H9 (cell line): ENCODE measurements around the gene CCDC85B. TPM values are rescaled to one million over a fixed set of nuclear protein-coding genes. Genes with fewer than 3 reads are reported as not detected.
A peak's percentile ranks its signal among the peaks of the same experiment; 100 is the strongest.

Source experiments
- DNase-seq: peaks from one replicate; pipeline ENCODE4 v3.0.0-alpha.2; 2017
- H2AFZ ChIP-seq: one replicate; pipeline ENCODE4 v1.6.1; 2013; ENCODE audit warnings: mild to moderate bottlenecking, low read length, control low read depth, moderate library complexity
- H2AK5ac ChIP-seq: 2 replicates; pipeline ENCODE4 v1.6.1; 2013; ENCODE audit warnings: low read length, control low read depth, mixed read lengths; ENCODE audit not compliant: insufficient read length
- H2BK120ac ChIP-seq: one replicate; pipeline ENCODE4 v1.6.1; 2013; ENCODE audit warnings: low read depth, mild to moderate bottlenecking, low read length, control low read depth, inconsistent platforms; ENCODE audit not compliant: poor library complexity, severe bottlenecking
- H2BK12ac ChIP-seq: 2 replicates; pipeline ENCODE4 v1.6.1; 2013; ENCODE audit warnings: low read length, control low read depth, mixed read lengths, low read depth; ENCODE audit not compliant: insufficient read length
- H2BK15ac ChIP-seq: 2 replicates; pipeline ENCODE4 v1.6.1; 2013; ENCODE audit warnings: low read depth, low read length, control low read depth
- H2BK20ac ChIP-seq: one replicate; pipeline ENCODE4 v1.6.1; 2013; ENCODE audit warnings: low read depth, mild to moderate bottlenecking, low read length, control low read depth, inconsistent platforms; ENCODE audit not compliant: poor library complexity, severe bottlenecking
- H2BK5ac ChIP-seq: 2 replicates; pipeline ENCODE4 v1.6.1; 2013; ENCODE audit warnings: low read length, control low read depth, mixed read lengths; ENCODE audit not compliant: insufficient read length
- H3K14ac ChIP-seq: 2 replicates; pipeline ENCODE4 v1.6.1; 2013; ENCODE audit warnings: low read length, control low read depth; ENCODE audit not compliant: insufficient read depth
- H3K18ac ChIP-seq: 2 replicates; pipeline ENCODE4 v1.6.1; 2013; ENCODE audit warnings: low read depth, mild to moderate bottlenecking, mixed read lengths, low read length, control low read depth; ENCODE audit not compliant: insufficient read length
- H3K23ac ChIP-seq: 2 replicates; pipeline ENCODE4 v1.6.1; 2013; ENCODE audit warnings: low read length, control low read depth, mixed read lengths, low read depth; ENCODE audit not compliant: insufficient read length
- H3K23me2 ChIP-seq: 2 replicates; pipeline ENCODE4 v1.6.1; 2013; ENCODE audit warnings: low read depth, mild to moderate bottlenecking, mixed read lengths, low read length, control low read depth; ENCODE audit not compliant: insufficient read length, poor library complexity, severe bottlenecking
- H3K27ac ChIP-seq: 2 replicates; pipeline ENCODE4 v1.5.1; 2013; ENCODE audit warnings: low read length, control low read depth, mixed read lengths, low read depth; ENCODE audit not compliant: insufficient read length
- H3K27me3 ChIP-seq: 2 replicates; pipeline ENCODE4 v1.6.1; 2013; ENCODE audit warnings: low read length, control low read depth, inconsistent platforms; ENCODE audit not compliant: insufficient read depth
- H3K4ac ChIP-seq: 2 replicates; pipeline ENCODE4 v1.6.1; 2013; ENCODE audit warnings: low read depth, mild to moderate bottlenecking, control low read depth, inconsistent platforms, low read length, moderate library complexity
- H3K4me1 ChIP-seq: 2 replicates; pipeline ENCODE4 v1.6.1; 2013; ENCODE audit warnings: low read length, control low read depth, inconsistent platforms; ENCODE audit not compliant: insufficient read depth
- H3K4me2 ChIP-seq: 2 replicates; pipeline ENCODE4 v1.6.1; 2013; ENCODE audit warnings: low read length, control low read depth, mixed read lengths; ENCODE audit not compliant: insufficient read length, insufficient read depth
- H3K56ac ChIP-seq: 2 replicates; pipeline ENCODE4 v1.6.1; 2013; ENCODE audit warnings: low read depth, mild to moderate bottlenecking, mixed read lengths, low read length, control low read depth; ENCODE audit not compliant: insufficient read length
- H3K79me1 ChIP-seq: 2 replicates; pipeline ENCODE4 v1.6.1; 2013; ENCODE audit warnings: low read depth, mild to moderate bottlenecking, moderate library complexity, low read length, control low read depth, inconsistent platforms; ENCODE audit not compliant: insufficient read depth, poor library complexity, severe bottlenecking
- H3K79me2 ChIP-seq: 2 replicates; pipeline ENCODE4 v1.6.1; 2013; ENCODE audit warnings: low read length, control low read depth, inconsistent platforms; ENCODE audit not compliant: insufficient read depth
- H3K9ac ChIP-seq: 2 replicates; pipeline ENCODE4 v1.6.1; 2013; ENCODE audit warnings: low read length, control low read depth, mixed read lengths; ENCODE audit not compliant: insufficient read length; ENCODE audit errors: extremely low read depth
- H3K9me3 ChIP-seq: one replicate; pipeline ENCODE4 v1.6.1; 2013; ENCODE audit warnings: low read depth, low read length, inconsistent platforms; ENCODE audit not compliant: control insufficient read depth
- H3T11ph ChIP-seq: one replicate; pipeline ENCODE4 v1.6.1; 2013; ENCODE audit warnings: mild to moderate bottlenecking, low read length, control low read depth, inconsistent platforms
- H4K20me1 ChIP-seq: one replicate; pipeline ENCODE4 v1.6.1; 2013; ENCODE audit not compliant: control insufficient read depth, insufficient read length, insufficient read depth
- H4K5ac ChIP-seq: 2 replicates; pipeline ENCODE4 v1.6.1; 2013; ENCODE audit warnings: low read depth, mild to moderate bottlenecking, mixed read lengths, low read length, control low read depth; ENCODE audit not compliant: insufficient read length
- H4K8ac ChIP-seq: replicated peaks from 2 replicates; pipeline ENCODE4 v1.6.1; 2013; ENCODE audit warnings: low read length, control low read depth, mixed read lengths, low read depth; ENCODE audit not compliant: insufficient read length
- H4K91ac ChIP-seq: 2 replicates; pipeline ENCODE4 v1.6.1; 2013; ENCODE audit warnings: low read depth, mild to moderate bottlenecking, moderate library complexity, mixed read lengths, low read length, control low read depth; ENCODE audit not compliant: insufficient read length
- H3K27ac Mint-ChIP-seq, 3 experiments: 2 replicates in 2 of 3; 3 replicates in 1 of 3; pipeline ENCODE4 v1.8.0; 2020 to 2021; ENCODE audit warnings: mixed read lengths in 3 of 3, mild to moderate bottlenecking in 1 of 3, moderate library complexity in 1 of 3
- H3K27me3 Mint-ChIP-seq: 2 replicates; pipeline ENCODE4 v1.8.0; 2021; ENCODE audit warnings: low read depth, mild to moderate bottlenecking, moderate library complexity, mixed read lengths
- H3K36me3 Mint-ChIP-seq, 3 experiments: 2 replicates in 2 of 3; 3 replicates in 1 of 3; pipeline ENCODE4 v1.8.0; 2020 to 2021; ENCODE audit warnings: low read depth in 3 of 3, mixed read lengths in 3 of 3; ENCODE audit not compliant: insufficient read depth in 1 of 3
- H3K4me1 Mint-ChIP-seq, 2 experiments: 2 replicates each; pipeline ENCODE4 v1.8.0; 2020; ENCODE audit warnings: mixed read lengths in 2 of 2
- H3K4me3 Mint-ChIP-seq, 2 experiments: 2 replicates in 1 of 2; 3 replicates in 1 of 2; pipeline ENCODE4 v1.8.0; 2020 to 2021; ENCODE audit warnings: mild to moderate bottlenecking in 2 of 2, mixed read lengths in 2 of 2, moderate library complexity in 1 of 2
- H3K9me3 Mint-ChIP-seq, 2 experiments: 2 replicates in 1 of 2; 3 replicates in 1 of 2; pipeline ENCODE4 v1.8.0; 2020; ENCODE audit warnings: mild to moderate bottlenecking in 2 of 2, mixed read lengths in 2 of 2, moderate library complexity in 1 of 2
- CTCF ChIP-seq: fragments of 200-600 bp; sonication (generic); conservative IDR thresholded peaks from 3 replicates; pipeline ENCODE4 v1.8.0; 2021; ENCODE audit warnings: antibody characterized with exemption, mild to moderate bottlenecking
- WGBS: extraction: QIAGEN DNeasy Blood & Tissue Kit; methylation state at CpG from one replicate; pipeline ENCODE4 v1.1.7; 2013; ENCODE audit warnings: missing lambda C conversion rate, low lambda C conversion rate, mixed read lengths; ENCODE audit not compliant: insufficient read length; ENCODE audit errors: extremely low coverage; 5-methylcytosine and 5-hydroxymethylcytosine counted together
- total RNA-seq: library from RNA; stranded (reverse); gene quantifications from 2 replicates; pipeline ENCODE4 v1.2.1, GENCODE V29; 2021

The CCDC85B gene
- total RNA-seq, 1 experiment from 2014 or later, result 23.3 TPM

GRCh38 chr11:65851811-65852507 lies 38.5 kb upstream of the CCDC85B start:
- Mint-ChIP-seq H3K4me1 (peaks cover 21 to 25% of the 10 kb centered on the region in 2 experiments), H3K9me3 (peaks cover 3 to 7% of the 10 kb centered on the region in 2 experiments; a peak in 2 of 5 replicates), H3K27me3 (peaks cover 15% of the 10 kb centered on the region), H3K4me3 (peak overlapping the region in 1 of 2 experiments; percentile 36; a peak in 1 of 5 replicates), H3K36me3 (peaks cover 47 to 58% (median 50%) of the 10 kb centered on the region in 3 experiments), H3K27ac (peak overlapping the region; percentile 19 to 77 (median 69); a peak in 4 of 7 replicates)
- H3K14ac ChIP-seq, result no peak overlapping the region
- no peak overlapping the region for H2AK5ac ChIP-seq
- no peak for TF ChIP-seq CTCF
- no peaks in the 10 kb centered on the region for H3K9me3 ChIP-seq
- H2BK15ac ChIP-seq, result no peak overlapping the region
- H4K8ac ChIP-seq, result no peak overlapping the region
- no peaks in the 10 kb centered on the region for H3K27me3 ChIP-seq
- no peaks in the 10 kb centered on the region for H4K20me1 ChIP-seq
- H2BK20ac ChIP-seq, result no peak overlapping the region
- H4K5ac ChIP-seq, result no peak overlapping the region
- H2BK5ac ChIP-seq, result no peak overlapping the region
- no peak overlapping the region for H3K4me2 ChIP-seq
- H3K79me2 ChIP-seq, result peaks cover 14% of the 10 kb centered on the region; the same call in 1 of the 2 replicates
- H3K79me1 ChIP-seq, result peaks cover 3% of the 10 kb centered on the region
- H2AFZ ChIP-seq, result no peak overlapping the region
- no peak overlapping the region for H2BK12ac ChIP-seq
- no peak overlapping the region for H3K4ac ChIP-seq
- no peak overlapping the region for H3K56ac ChIP-seq
- H3K23ac ChIP-seq, result no peak overlapping the region
- H3K23me2 ChIP-seq, result peaks cover 7% of the 10 kb centered on the region
- H3K9ac ChIP-seq, result no peak overlapping the region
- H3K18ac ChIP-seq, result no peak overlapping the region
- no peak overlapping the region for H4K91ac ChIP-seq
- no CpG with 5 or more reads among the region's 10 CpGs for WGBS
- peak; percentile 27 for DNase-seq
- no peaks in the 10 kb centered on the region for H3K4me1 ChIP-seq
- no peak overlapping the region for H3T11ph ChIP-seq
- no peak overlapping the region for H3K27ac ChIP-seq
- H2BK120ac ChIP-seq, result no peak overlapping the region
